NCI-H446 treated with DMSO at 0.1 percent for 48 hours (cell line): ENCODE measurements around the gene RNF130.

ENCODE experiments used
- DNase-seq: peaks from one replicate; lab custom pipeline; 2025; lab: John Stamatoyannopoulos, UW

RNF130 gene, protein sequence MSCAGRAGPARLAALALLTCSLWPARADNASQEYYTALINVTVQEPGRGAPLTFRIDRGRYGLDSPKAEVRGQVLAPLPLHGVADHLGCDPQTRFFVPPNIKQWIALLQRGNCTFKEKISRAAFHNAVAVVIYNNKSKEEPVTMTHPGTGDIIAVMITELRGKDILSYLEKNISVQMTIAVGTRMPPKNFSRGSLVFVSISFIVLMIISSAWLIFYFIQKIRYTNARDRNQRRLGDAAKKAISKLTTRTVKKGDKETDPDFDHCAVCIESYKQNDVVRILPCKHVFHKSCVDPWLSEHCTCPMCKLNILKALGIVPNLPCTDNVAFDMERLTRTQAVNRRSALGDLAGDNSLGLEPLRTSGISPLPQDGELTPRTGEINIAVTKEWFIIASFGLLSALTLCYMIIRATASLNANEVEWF

GRCh38 chr5:180071531-180072255 lies at the start of gene RNF130:
RNF130 (minus strand) TSS chr5:180071759; CDS start chr5:180071702, 57 bp downstream.
- DNase-seq, result peak; percentile 71

- DNase-seq, result no peak
Measured at GRCh38 chr5:180120237-180121101, 48.9 kb upstream of the RNF130 start.

GRCh38 chr5:180119903-180120236 lies 48.3 kb upstream of the RNF130 start:
- DNase-seq, result no peak

DNA sequence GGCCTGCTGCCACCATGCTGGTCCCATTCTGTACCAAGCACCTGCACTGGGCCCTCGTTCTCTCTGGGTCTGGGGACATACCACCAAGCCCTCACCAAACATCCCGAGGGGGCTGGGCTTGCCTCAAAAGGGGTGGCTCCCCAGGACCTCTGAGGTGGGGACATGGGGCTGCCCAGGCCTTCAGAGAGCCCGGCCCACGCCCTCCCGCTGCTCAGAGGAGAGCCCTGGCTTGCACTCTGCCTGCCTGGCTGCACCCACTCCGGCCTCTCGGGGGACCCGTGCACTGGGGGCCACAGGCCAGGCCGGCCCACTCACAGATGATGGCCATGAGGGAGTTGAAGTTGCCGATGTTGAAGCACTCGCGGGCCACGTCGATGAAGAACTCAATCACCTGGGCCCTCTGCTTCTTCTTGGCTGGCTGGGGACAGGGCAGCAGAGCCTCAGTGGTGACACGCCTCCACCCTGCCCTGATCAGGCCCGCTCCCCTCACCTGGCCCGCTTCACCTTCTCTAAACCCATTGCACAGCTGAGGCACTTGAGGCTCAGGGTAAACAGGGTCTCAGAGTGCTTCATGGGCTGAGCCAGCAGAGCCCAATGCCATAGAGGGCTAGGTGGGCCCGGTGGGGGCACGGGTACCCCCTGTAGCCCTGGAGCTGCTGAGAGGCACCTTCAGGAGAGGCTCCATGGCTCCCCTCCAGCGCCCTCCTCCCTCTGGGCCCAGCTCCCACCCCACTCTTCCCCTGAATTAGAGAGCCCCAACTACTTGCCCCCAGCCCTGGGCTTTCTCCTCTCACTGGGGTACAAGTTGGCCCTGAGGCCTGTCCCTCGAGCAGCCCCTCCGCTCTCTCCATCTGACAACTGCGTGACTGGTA lies 47.7 kb upstream of the RNF130 start:
- DNase-seq, result no peak

- no peak for DNase-seq
Measured at GRCh38 chr5:180118391-180118791, 46.8 kb upstream of the RNF130 start.

- DNase-seq, result no peak
Measured at GRCh38 chr5:180117000-180117725, 45.6 kb upstream of the RNF130 start.

- DNase-seq, result no peak
Measured at GRCh38 chr5:180116077-180116999, 44.8 kb upstream of the RNF130 start.

DNA sequence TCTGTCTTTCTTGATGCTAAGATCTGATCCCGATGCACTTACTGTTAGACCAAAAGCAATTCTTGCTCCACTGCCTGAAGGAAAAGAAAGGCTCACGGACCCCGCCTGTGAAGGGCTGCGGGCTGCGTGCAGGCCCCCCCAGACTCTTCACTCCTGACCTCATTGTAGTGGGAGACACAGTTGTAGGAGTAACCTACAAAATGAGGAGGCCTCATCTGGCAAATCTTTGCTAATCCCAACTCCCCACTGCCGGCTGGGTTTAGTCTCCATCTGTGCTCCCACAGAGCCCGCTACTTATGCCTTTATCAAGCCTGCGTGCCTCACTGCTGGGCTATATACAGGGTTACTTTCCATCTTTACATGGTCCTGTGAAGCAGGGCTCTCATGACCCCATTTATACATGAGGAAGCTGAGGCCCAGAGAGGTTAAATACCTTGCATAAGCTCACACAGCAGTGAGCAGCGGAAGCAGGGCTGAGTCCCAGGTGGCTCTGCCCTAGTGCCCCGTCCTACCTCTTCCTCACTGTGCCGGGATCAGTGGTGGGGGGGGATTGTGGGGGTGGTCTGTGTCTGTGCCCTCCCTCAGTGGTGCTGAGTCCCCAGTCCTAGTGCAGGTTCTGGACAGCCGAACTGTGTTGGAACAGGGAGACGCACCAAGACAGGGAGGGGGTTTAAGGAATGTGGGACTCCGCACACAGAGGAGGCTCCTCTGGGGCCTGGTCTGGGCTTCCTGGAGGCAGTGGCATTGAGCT lies 43.9 kb upstream of the RNF130 start:
- no peak for DNase-seq

DNA sequence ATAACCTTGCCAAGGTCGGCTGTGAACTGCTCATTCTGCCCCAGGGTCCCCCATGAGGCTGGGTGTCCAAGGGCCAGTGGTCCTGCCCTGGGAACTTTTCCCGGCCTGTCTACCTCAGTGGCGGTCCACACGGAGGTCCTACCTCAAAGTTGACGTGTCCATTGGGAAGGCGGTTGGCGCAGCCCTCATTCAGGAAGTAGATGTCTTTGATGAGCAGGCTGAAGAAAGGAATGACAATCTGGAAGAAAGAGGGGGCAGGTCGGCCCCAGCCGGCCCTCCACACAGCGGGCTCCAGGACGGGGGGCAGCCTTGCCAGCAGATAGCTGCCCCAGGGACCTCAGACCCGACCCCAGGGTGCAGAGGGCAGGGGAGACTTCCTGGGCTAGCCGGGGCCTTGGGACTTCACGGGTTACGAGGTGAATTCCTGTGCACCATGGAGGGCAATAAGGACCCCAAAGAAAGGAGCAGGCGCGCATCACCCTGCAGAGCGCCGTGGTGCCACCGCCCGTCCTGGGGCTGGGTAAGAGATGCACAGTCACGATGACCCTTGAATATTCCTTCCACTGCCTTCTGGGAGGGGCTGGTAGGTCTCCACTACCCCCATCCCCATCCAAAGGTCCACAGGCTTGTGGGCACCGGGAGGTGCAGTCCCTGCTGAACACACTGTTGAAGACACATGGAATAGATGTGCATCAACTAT lies 42.9 kb upstream of the RNF130 start:
- no peak for DNase-seq

DNA sequence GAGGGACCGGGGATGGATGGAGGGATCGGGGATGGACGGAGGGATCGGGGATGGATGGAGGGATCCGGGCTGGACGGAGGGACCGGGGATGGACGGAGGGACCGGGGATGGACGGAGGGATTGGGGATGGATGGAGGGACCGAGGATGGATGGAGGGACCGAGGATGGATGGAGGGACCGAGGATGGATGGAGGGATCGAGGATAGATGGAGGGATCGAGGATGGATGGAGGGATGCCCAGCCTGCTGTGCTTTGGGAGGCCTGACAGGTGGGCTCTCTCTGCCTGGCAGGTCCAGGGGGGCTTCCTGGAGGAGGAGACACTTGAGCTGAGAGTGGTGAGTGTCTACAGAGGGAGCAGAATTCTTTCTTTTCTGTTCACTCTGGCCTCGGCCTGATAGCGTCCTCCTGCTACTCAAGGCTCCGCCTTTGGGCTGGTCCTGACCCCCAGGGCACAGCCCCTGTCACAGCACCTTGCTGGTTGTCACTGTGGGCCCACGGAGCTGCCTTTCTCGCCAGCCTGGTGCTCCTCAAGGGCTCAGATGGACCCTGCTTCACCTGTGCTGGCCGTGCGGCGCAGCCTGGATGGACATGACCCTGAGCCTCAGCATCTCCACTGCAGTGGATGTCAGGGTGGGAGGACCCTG lies 42.2 kb upstream of the RNF130 start:
- DNase-seq, result no peak

GRCh38 chr5:180112181-180112861 lies 40.8 kb upstream of the RNF130 start:
- no peak for DNase-seq

DNA sequence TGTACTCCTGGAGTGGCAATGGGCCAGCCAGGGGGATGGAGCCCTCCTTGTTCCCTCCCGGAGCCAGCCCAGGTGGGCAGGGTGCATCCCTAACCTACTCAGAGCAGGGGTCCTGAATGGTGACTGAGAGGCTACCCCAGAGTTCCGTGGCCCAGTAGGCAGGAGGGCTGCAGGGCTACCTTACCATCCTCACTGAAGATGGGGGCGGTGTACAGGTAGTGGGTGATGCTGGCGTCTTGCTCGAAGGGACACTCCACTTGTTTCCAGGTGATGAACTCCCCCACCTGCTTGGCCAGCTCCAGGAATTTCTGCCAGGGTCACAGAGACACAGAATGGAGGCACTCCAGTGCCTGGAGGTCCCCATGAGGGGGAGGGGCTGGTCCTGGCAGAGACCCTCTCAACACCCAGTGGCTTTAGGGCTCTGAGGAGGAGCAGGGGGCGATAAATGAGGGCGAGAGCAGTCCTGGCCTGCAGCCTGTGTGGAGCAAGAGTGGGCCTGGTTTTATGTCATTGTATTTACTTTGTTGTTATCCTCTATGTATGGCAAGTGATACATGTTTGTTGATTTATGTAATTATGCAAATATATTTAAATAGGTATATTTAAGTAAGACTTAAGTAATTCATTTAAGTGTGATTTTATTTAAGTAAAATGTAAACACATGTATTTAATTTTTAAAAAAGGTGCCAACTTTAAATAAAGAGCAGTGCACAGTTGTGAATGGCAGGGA lies 39.9 kb upstream of the RNF130 start:
- no peak for DNase-seq

- DNase-seq, result no peak
Measured at GRCh38 chr5:180109920-180110319, 38.4 kb upstream of the RNF130 start.

DNA sequence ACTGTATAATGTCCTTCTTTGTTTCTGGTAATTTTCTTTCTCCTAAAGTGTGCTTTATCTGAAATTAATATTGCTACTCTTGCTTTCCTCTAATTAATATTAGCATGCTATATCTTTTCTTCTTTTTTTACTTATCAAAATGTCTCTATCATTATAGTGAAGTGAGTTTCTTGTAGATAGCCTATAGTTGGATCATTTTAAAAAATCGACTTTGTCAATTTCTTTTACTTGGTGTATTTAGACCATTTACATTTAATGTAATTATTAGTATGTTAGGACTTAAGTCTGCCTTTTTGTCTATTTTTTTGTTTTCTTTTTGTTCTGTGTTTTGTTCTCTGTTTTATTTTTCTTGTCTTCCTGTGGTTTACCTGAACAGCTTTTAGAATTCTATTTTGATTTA lies 35.4 kb upstream of the RNF130 start:
- DNase-seq, result no peak

GRCh38 chr5:180105827-180106312 lies 34.3 kb upstream of the RNF130 start:
- no peak for DNase-seq

GRCh38 chr5:180104168-180104530 lies 32.6 kb upstream of the RNF130 start:
- DNase-seq, result no peak
